ENCODE measurements around the gene ACOX2. TPM values are rescaled to one million over a fixed set of nuclear protein-coding genes. Genes with fewer than 3 reads are reported as not detected.

The ACOX2 gene
- total RNA-seq, 1 experiment from 2014 or later = 10.8 TPM

DNA sequence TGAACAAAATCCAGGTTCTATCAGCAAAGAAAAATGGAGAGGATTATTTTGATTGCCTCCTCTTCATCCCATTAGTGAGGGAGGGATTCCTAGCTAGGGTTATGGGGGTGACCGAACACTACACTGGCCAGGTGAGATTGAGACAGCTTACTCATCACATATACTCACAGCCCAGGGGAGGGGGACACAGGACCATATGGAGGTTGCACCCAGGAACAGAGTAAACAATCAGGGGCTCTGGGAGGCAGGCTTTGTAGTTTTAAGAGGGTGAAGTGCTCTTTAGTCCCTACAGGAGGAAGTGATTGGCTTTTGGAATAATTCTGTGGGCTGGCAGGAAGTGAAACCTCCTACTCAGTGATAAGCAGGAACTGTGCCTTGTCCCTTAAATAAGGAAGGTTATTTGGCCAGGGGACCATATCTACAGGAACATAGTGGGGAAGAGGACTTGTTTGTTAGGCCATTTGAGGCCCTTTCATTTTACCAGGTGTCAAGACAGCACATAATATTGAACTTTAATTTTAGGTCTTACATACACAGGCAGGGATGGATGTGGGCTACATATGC, 62.6 kb downstream of the ACOX2 start:
- no peak for TF ChIP-seq EZH2phosphoT487 (IDR thresholded peaks at IDR 0.05; ENCODE audit: borderline replicate concordance, low read length)
- TF ChIP-seq CTCF (conservative IDR thresholded peaks at IDR 0.05; ENCODE audit: low read depth, low read length) = no peak
- TF ChIP-seq EZH2 (IDR thresholded peaks at IDR 0.05; ENCODE audit: low read length, unreplicated experiment) = no peak
- BruUV-seq (replicated peaks) = no TSS peak
- Histone ChIP-seq H3K4me3 (ENCODE audit: low read length) (no peak overlapping the region), H3K9me3 (ENCODE audit: low read length) (no peaks in the 10 kb centered on the region), H3K27me3 (ENCODE audit: low read length) (no peaks in the 10 kb centered on the region), H3K4me2 (ENCODE audit: low read length) (no peak overlapping the region), H4K20me1 (ENCODE audit: low read length) (no peaks in the 10 kb centered on the region), H3K9ac (ENCODE audit: low read length) (no peak overlapping the region), H3K4me1 (ENCODE audit: insufficient read depth, low read length) (peaks cover 27% of the 10 kb centered on the region), H3K79me2 (ENCODE audit: low read length) (no peaks in the 10 kb centered on the region), H3K27ac (ENCODE audit: low read length) (no peak overlapping the region), H3K9me2 (replicated peaks; ENCODE audit: low read length) (no peaks in the 10 kb centered on the region), H3K36me3 (ENCODE audit: low read depth, low read length) (no peaks in the 10 kb centered on the region), H2AFZ (ENCODE audit: low read length) (no peak overlapping the region), H3F3A (ENCODE audit: low read length, unreplicated experiment) (peaks cover 6% of the 10 kb centered on the region)
- DNase-seq (no peak), ATAC-seq (no peak)
- POLR2A ChIA-PET (ENCODE audit: unreplicated experiment) = no interaction called here
- CTCF ChIA-PET = interaction anchor here (0.5 kb wide), 1 partner anchor 140 kb away, joined by 4 read pairs; no protein-coding TSS in a partner anchor
- intact Hi-C loops (cut with micrococcal nuclease) = no loop called here

DNA sequence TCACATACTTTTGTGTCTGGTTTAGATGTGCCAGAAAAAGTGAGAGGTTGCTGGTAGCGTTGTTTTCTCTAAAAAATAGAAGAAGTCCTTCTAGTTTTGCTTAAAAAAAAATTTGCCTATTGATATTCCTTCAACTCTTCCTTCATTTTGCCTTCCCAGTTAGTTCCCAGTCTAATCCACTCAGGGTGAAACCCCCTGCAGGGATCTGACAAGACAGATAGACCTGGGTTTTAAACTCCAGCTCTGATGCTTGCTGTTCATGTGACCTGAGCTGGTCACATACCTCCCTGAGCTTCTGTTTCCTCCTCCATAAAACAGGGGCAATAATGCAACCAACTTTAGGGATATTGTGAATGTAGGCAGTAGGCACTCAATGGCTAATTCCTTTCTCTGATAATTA, 63.7 kb downstream of the ACOX2 start:
- DNase-seq (no peak), ATAC-seq (no peak)
- H3K36me3 ChIP-seq (ENCODE audit: low read depth, low read length) = no peaks in the 10 kb centered on the region
- H3F3A ChIP-seq (ENCODE audit: low read length, unreplicated experiment) = peaks cover 6% of the 10 kb centered on the region
- H4K20me1 ChIP-seq (ENCODE audit: low read length) = no peaks in the 10 kb centered on the region
- ChIA-PET CTCF (no interaction called here), POLR2A (ENCODE audit: unreplicated experiment) (no interaction called here)
- H3K9ac ChIP-seq (ENCODE audit: low read length) = no peak overlapping the region
- intact Hi-C loops (cut with micrococcal nuclease) = no loop called here
- H3K27ac ChIP-seq (ENCODE audit: low read length) = no peak overlapping the region
- TF ChIP-seq EZH2phosphoT487 (IDR thresholded peaks at IDR 0.05; ENCODE audit: borderline replicate concordance, low read length) = no peak
- no peak for TF ChIP-seq CTCF (conservative IDR thresholded peaks at IDR 0.05; ENCODE audit: low read depth, low read length)
- no peak for TF ChIP-seq EZH2 (IDR thresholded peaks at IDR 0.05; ENCODE audit: low read length, unreplicated experiment)
- H3K4me2 ChIP-seq (ENCODE audit: low read length) = no peak overlapping the region
- H3K27me3 ChIP-seq (ENCODE audit: low read length) = no peaks in the 10 kb centered on the region
- peaks cover 27% of the 10 kb centered on the region for H3K4me1 ChIP-seq (ENCODE audit: insufficient read depth, low read length)
- H3K4me3 ChIP-seq (ENCODE audit: low read length) = no peak overlapping the region
- BruUV-seq (replicated peaks) = no TSS peak
- H3K9me3 ChIP-seq (ENCODE audit: low read length) = no peaks in the 10 kb centered on the region
- H2AFZ ChIP-seq (ENCODE audit: low read length) = no peak overlapping the region
- no peaks in the 10 kb centered on the region for H3K79me2 ChIP-seq (ENCODE audit: low read length)
- no peaks in the 10 kb centered on the region for H3K9me2 ChIP-seq (replicated peaks; ENCODE audit: low read length)
